Keratinocyte (primary cell): ENCODE data around the gene ABCA7. TPM values are rescaled to one million over a fixed set of nuclear protein-coding genes. Genes with fewer than 3 reads are reported as not detected.

ENCODE experiments used
- DNase-seq: peaks from one replicate; pipeline ENCODE4 v3.0.0-alpha.2; 2011; ENCODE audit warnings: low read depth, missing footprints, low spot score
- FAIRE-seq: peaks from 2 replicates; lab custom pipeline; 2011; peaks lifted over from hg19 to GRCh38; lab: Jason Lieb, UNC
- H2AFZ ChIP-seq: 2 replicates; pipeline ENCODE4 v1.6.0; 2012; ENCODE audit warnings: low read length, control low read depth, inconsistent platforms; ENCODE audit not compliant: control insufficient read depth
- H3K27ac ChIP-seq: 2 replicates; pipeline ENCODE4 v1.5.1; 2011; ENCODE audit warnings: low read length; ENCODE audit not compliant: control insufficient read depth, insufficient read depth
- H3K27me3 ChIP-seq: 3 replicates; pipeline ENCODE4 v1.6.0; 2011; ENCODE audit warnings: low read length; ENCODE audit not compliant: control insufficient read depth, insufficient read depth; ENCODE audit errors: extremely low read depth
- H3K36me3 ChIP-seq, 2 experiments: 2 replicates in 1 of 2; 3 replicates in 1 of 2; pipeline ENCODE4 v1.5.1; 2011; ENCODE audit warnings: low read length in 2 of 2, mild to moderate bottlenecking in 1 of 2; ENCODE audit not compliant: control insufficient read depth in 2 of 2, insufficient read depth in 2 of 2; ENCODE audit errors: extremely low read depth in 1 of 2
- H3K4me1 ChIP-seq: 3 replicates; pipeline ENCODE4 v1.5.1; 2011; ENCODE audit warnings: low read length; ENCODE audit not compliant: control insufficient read depth, insufficient read depth; ENCODE audit errors: extremely low read depth
- H3K4me2 ChIP-seq: 3 replicates; pipeline ENCODE4 v1.6.0; 2011; ENCODE audit warnings: low read depth, low read length; ENCODE audit not compliant: control insufficient read depth, insufficient read depth; ENCODE audit errors: extremely low read depth
- H3K4me3 ChIP-seq, 3 experiments: fragments of 200-600 bp in 1 of 3; sonication (generic) in 1 of 3; 2 replicates in 2 of 3; 3 replicates in 1 of 3; pipeline ENCODE4 v1.5.1; 2011 to 2016; ENCODE audit warnings: low read length in 3 of 3, mild to moderate bottlenecking in 3 of 3, control low read depth in 2 of 3, inconsistent platforms in 1 of 3, low read depth in 1 of 3, mixed read lengths in 1 of 3, mixed run types in 1 of 3, moderate library complexity in 1 of 3; ENCODE audit not compliant: control insufficient read depth in 2 of 3, insufficient read depth in 2 of 3; ENCODE audit errors: extremely low read depth in 1 of 3
- H3K79me2 ChIP-seq: 2 replicates; pipeline ENCODE4 v1.6.0; 2012; ENCODE audit warnings: low read length; ENCODE audit not compliant: control insufficient read depth, insufficient read depth
- H3K9ac ChIP-seq: 3 replicates; pipeline ENCODE4 v1.6.0; 2011; ENCODE audit warnings: low read length; ENCODE audit not compliant: control insufficient read depth, insufficient read depth; ENCODE audit errors: extremely low read depth
- H3K9me1 ChIP-seq: 3 replicates; pipeline ENCODE4 v1.6.0; 2011; ENCODE audit warnings: low read length; ENCODE audit not compliant: control insufficient read depth, insufficient read depth; ENCODE audit errors: extremely low read depth
- H3K9me3 ChIP-seq: 2 replicates; pipeline ENCODE4 v1.5.1; 2012; ENCODE audit warnings: low read depth, low read length; ENCODE audit not compliant: control insufficient read depth
- H4K20me1 ChIP-seq: 3 replicates; pipeline ENCODE4 v1.6.0; 2011; ENCODE audit warnings: low read length; ENCODE audit not compliant: control insufficient read depth, insufficient read depth; ENCODE audit errors: extremely low read depth
- EZH2 ChIP-seq: IDR thresholded peaks from one replicate; pipeline ENCODE4 v1.6.1; 2012; ENCODE audit warnings: inconsistent platforms, mild to moderate bottlenecking, low read length, moderate library complexity
- dilution Hi-C: fragments of 300-500 bp; cut with MboI; formaldehyde crosslinking; loops from one replicate; pipeline ENCODE4 v1.7.0; 2020; ENCODE audit warnings: low sequenced_read_pairs; ENCODE audit not compliant: extremely low pct_ligation_motif_present
- polyA plus RNA-seq, 5 experiments: library from polyadenylated mRNA; depleted of rRNA in 3 of 5; stranded (reverse) in 3 of 5; stranded (forward) in 1 of 5; unstranded in 1 of 5; fragments of >200 nt; gene quantifications; 1 replicate in 1 of 5; 2 replicates in 3 of 5; 3 replicates in 1 of 5; pipeline versions ENCODE4 v1.2.1 to v1.2.3, GENCODE V29; 2011 to 2012; ENCODE audit warnings: missing spikeins in 2 of 5, low read depth in 1 of 5, low replicate concordance in 1 of 5
- TF ChIP-seq, protein P1 (sequence below), 3 experiments: IDR thresholded peaks in 1 of 3; conservative IDR thresholded peaks in 1 of 3; optimal IDR thresholded peaks in 1 of 3; 2 replicates in 2 of 3; 3 replicates in 1 of 3; pipeline versions ENCODE3 to v1.5.1; 2011; ENCODE audit warnings: low read length in 3 of 3, mild to moderate bottlenecking in 3 of 3, moderate library complexity in 2 of 3, control low read depth in 1 of 3, inconsistent platforms in 1 of 3; ENCODE audit not compliant: insufficient read depth in 2 of 3; ENCODE audit errors: extremely low read depth in 1 of 3

Gene ABCA7
- polyA plus RNA-seq, 1 donor (not counting 4 experiments of a cell fraction or from before 2014, with no cell fraction given), result 7.4 TPM

DNA sequence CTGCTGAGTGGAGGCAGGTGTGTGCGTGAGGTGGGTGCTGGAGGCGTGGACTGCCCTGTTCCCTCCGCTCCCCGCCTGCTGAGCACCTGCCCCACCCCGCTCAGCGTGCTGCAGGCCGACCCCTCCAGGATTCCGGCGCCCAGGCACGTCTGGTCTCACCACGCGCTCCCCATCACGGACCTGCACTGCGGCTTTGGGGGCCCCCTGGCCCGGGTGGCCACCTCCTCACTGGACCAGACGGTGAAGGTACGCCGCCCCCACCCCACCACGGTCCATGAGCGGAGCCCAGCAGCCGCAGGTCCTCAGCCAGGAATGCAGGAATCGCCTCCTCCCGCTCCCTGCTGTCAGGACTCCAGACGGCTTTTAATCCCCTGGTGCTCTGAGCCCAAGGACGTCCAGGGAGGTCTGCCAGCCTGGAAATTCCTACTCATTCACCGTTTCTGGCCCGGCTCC, 49.8 kb upstream of the ABCA7 start:
- peaks cover 3% of the 10 kb centered on the region for H3K4me1 ChIP-seq
- no peak overlapping the region for H3K9ac ChIP-seq
- FAIRE-seq, result no peak
- H3K27me3 ChIP-seq, result no peaks in the 10 kb centered on the region
- no peak for DNase-seq
- dilution Hi-C loops, result no loop called here
- H2AFZ ChIP-seq, result no peak overlapping the region
- H3K4me3 ChIP-seq, result no peak overlapping the region
- no peak overlapping the region for H3K27ac ChIP-seq
- peaks cover 22 to 24% of the 10 kb centered on the region in 2 experiments for H3K36me3 ChIP-seq
- H4K20me1 ChIP-seq, result no peaks in the 10 kb centered on the region
- H3K9me1 ChIP-seq, result no peaks in the 10 kb centered on the region
- peaks cover 5% of the 10 kb centered on the region for H3K79me2 ChIP-seq
- no peak for TF ChIP-seq EZH2
- TF ChIP-seq, protein P1, sequence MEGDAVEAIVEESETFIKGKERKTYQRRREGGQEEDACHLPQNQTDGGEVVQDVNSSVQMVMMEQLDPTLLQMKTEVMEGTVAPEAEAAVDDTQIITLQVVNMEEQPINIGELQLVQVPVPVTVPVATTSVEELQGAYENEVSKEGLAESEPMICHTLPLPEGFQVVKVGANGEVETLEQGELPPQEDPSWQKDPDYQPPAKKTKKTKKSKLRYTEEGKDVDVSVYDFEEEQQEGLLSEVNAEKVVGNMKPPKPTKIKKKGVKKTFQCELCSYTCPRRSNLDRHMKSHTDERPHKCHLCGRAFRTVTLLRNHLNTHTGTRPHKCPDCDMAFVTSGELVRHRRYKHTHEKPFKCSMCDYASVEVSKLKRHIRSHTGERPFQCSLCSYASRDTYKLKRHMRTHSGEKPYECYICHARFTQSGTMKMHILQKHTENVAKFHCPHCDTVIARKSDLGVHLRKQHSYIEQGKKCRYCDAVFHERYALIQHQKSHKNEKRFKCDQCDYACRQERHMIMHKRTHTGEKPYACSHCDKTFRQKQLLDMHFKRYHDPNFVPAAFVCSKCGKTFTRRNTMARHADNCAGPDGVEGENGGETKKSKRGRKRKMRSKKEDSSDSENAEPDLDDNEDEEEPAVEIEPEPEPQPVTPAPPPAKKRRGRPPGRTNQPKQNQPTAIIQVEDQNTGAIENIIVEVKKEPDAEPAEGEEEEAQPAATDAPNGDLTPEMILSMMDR (optimal IDR thresholded peaks at IDR 0.05 in 1 of 3, IDR thresholded peaks at IDR 0.05 in 1 of 3, conservative IDR thresholded peaks at IDR 0.05 in 1 of 3; ENCODE audit: extremely low read depth in 1 of 3, insufficient read depth in 2 of 3, low read length in 3 of 3), result no peak
- no peaks in the 10 kb centered on the region for H3K9me3 ChIP-seq
- H3K4me2 ChIP-seq, result no peak overlapping the region

DNA sequence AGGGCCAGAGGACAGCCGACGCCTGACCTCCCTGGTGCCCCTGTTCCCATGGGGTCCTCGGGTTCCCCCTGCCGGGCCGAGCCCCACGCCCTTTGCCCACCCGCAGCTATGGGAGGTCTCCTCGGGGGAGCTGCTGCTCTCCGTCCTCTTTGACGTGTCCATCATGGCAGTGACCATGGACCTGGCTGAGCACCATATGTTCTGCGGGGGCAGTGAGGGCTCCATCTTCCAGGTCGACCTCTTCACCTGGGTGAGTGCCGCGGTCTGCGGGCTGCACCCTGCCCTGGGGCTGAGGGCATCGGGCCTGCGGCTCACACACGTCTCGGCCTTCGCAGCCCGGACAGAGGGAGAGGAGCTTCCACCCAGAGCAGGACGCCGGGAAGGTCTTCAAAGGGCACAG, 49.2 kb upstream of the ABCA7 start:
- no peaks in the 10 kb centered on the region for H3K9me1 ChIP-seq
- no peak overlapping the region for H3K27ac ChIP-seq
- H3K4me2 ChIP-seq, result no peak overlapping the region
- no peaks in the 10 kb centered on the region for H4K20me1 ChIP-seq
- H3K4me1 ChIP-seq, result peaks cover under 1% of the 10 kb centered on the region
- peaks cover 24% of the 10 kb centered on the region in 2 experiments for H3K36me3 ChIP-seq
- dilution Hi-C loops, result no loop called here
- H3K9me3 ChIP-seq, result no peaks in the 10 kb centered on the region
- no peak overlapping the region for H2AFZ ChIP-seq
- no peak overlapping the region for H3K4me3 ChIP-seq
- peaks cover under 1% of the 10 kb centered on the region for H3K79me2 ChIP-seq
- FAIRE-seq, result no peak
- peaks cover 4% of the 10 kb centered on the region for H3K27me3 ChIP-seq
- no peak overlapping the region for H3K9ac ChIP-seq
- TF ChIP-seq, protein P1 (optimal IDR thresholded peaks at IDR 0.05 in 1 of 3, IDR thresholded peaks at IDR 0.05 in 1 of 3, conservative IDR thresholded peaks at IDR 0.05 in 1 of 3; ENCODE audit: extremely low read depth in 1 of 3, insufficient read depth in 2 of 3, low read length in 3 of 3), result no peak
- no peak for TF ChIP-seq EZH2
- DNase-seq, result no peak
